ENCODE results near the gene MPPED1.

DNA sequence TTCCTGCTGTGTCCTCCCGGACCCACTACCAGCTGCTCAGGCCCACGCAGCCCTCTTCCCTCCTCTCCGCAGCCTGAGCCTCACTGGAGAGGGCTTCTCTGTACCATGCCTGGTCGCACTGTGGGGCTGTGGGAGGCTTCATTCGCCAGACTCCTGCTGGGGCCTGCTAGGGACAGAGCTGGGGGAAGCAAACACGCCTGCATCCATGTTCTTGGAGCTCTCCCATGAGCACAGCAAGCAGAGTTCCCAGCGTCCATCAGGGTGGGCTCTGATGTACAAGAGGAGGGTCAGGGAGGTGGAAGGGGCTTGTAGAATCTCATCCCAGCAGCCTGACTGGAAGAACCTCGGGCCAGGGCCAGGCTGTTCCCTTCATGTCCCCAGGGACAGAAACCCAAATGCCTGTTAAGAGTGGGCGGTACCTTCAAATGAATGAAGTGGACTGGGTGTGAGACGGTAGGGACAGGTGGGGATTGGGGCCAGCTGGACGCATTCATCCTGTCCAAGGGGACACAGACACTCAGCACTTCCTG, 59.9 kb downstream of the MPPED1 start:
- TF ChIP-seq, protein P1, sequence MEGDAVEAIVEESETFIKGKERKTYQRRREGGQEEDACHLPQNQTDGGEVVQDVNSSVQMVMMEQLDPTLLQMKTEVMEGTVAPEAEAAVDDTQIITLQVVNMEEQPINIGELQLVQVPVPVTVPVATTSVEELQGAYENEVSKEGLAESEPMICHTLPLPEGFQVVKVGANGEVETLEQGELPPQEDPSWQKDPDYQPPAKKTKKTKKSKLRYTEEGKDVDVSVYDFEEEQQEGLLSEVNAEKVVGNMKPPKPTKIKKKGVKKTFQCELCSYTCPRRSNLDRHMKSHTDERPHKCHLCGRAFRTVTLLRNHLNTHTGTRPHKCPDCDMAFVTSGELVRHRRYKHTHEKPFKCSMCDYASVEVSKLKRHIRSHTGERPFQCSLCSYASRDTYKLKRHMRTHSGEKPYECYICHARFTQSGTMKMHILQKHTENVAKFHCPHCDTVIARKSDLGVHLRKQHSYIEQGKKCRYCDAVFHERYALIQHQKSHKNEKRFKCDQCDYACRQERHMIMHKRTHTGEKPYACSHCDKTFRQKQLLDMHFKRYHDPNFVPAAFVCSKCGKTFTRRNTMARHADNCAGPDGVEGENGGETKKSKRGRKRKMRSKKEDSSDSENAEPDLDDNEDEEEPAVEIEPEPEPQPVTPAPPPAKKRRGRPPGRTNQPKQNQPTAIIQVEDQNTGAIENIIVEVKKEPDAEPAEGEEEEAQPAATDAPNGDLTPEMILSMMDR (IDR thresholded peaks at IDR 0.05; ENCODE audit: borderline replicate concordance, extremely low read depth, low read length, poor library complexity, severe bottlenecking) = no peak
- no peak for TF ChIP-seq EZH2 (IDR thresholded peaks at IDR 0.05; ENCODE audit: borderline replicate concordance, low read depth, low read length, severe bottlenecking)
